NCI-H460 (cell line): ENCODE data around the gene IGFALS. TPM values are rescaled to one million over a fixed set of nuclear protein-coding genes. Genes with fewer than 3 reads are reported as not detected.
A peak's percentile ranks its signal among the peaks of the same experiment; 100 is the strongest.

Experiments used
- DNase-seq: peaks from one replicate; pipeline ENCODE4 v3.0.0-alpha.2; 2016; ENCODE audit warnings: low read depth; ENCODE audit errors: extremely low read depth
- total RNA-seq: library from RNA; depleted of rRNA; stranded (reverse); fragments of >200 nt; shearing (Covaris generic); gene quantifications from 2 replicates; pipeline ENCODE4 v1.2.3, GENCODE V29; 2014

The IGFALS gene
- total RNA-seq, 1 experiment from 2014 or later, result not detected

DNA sequence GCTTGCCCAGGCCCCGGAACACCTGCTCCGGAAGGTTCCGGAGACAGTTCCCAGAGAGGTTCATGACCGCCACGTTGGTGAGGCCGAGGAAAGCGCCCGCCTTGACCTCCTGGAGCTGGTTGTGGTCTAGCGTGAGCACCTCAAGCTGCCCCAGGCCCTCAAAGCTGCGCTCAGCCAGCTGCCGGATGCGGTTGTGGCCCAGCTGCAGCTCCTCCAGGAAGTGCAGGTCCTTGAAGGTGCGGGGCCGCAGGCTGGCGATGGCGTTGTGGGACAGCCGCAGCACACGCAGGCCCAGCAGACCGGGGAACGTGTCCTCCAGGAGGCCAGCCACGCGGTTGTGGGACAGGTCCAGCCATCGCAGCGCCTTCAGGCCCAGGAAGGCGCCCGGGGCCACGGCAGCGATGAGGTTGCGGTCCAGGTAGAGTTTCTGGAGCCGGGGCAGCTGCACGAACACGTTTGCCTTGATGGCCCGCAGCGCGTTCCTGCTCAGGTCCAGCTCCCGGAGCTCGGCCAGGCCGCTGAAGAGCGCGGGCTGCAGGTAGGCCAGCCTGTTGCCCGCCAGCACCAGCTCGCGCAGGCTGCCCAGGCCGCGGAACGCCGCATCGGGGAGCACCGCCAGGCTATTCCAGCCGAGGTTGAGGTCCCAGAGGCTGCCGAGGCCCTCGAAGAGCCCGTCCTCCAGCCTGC lies 2.1 kb downstream of the IGFALS start:
- no peak for DNase-seq

DNA sequence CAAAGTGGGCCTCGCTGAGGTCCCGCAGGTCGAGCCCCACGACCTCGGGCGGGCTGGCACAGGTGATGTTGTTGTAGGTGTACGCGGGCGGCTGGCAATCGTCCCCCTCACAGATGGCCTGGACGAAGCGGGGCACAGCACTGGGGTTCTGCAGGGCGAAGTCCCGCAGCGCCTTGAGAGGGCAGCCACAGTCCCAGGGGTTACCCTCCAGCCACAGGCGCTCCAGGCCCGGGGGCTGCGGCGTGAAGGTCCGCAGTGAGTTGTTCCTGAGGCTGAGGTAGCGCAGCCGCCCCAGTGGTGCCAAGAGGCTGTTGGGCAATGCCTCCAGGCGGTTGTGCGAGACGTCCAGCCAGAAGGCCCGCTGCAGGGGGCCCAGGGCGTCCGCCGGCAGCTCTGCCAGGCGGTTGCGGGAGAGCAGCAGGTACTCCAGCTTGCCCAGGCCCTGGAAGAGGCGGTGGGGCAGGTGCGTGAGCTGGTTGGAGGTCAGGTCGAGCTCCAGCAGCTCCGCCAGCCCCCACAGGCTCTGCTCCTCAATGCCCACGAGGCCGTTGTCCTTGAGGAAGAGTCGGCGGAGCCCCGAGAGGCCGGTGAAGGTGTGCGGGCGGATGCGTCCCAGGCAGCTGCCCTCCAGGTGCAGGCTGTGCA lies 2.8 kb downstream of the IGFALS start:
- no peak for DNase-seq

GRCh38 chr16:1790261-1790610 lies 3.3 kb downstream of the IGFALS start:
- no peak for DNase-seq

- no peak for DNase-seq
Observed at GRCh38 chr16:1789643-1790045, 3.9 kb downstream of the IGFALS start.

DNA sequence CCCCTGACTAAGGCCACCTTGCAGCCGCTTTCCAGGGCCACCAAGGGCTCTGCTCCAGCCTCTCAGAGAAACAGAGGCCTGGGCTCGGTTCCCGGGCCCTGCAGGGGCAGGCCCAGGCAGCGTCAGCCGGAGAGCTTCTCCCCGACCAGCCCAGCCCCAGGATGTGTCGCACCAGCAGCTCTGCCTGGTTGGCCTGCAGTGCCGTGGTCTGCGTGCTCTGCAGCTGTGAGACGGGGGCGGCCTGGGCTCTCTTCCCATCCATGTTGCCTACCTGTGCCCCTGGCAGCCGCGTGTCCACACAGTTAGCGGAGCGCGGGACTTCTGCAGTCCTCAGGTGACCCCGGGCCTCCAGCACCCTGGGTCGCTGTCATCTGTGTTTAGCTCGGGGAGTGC lies 4.8 kb downstream of the IGFALS start:
- no peak for DNase-seq

GRCh38 chr16:1788095-1788707 lies 5.3 kb downstream of the IGFALS start:
- no peak for DNase-seq

DNA sequence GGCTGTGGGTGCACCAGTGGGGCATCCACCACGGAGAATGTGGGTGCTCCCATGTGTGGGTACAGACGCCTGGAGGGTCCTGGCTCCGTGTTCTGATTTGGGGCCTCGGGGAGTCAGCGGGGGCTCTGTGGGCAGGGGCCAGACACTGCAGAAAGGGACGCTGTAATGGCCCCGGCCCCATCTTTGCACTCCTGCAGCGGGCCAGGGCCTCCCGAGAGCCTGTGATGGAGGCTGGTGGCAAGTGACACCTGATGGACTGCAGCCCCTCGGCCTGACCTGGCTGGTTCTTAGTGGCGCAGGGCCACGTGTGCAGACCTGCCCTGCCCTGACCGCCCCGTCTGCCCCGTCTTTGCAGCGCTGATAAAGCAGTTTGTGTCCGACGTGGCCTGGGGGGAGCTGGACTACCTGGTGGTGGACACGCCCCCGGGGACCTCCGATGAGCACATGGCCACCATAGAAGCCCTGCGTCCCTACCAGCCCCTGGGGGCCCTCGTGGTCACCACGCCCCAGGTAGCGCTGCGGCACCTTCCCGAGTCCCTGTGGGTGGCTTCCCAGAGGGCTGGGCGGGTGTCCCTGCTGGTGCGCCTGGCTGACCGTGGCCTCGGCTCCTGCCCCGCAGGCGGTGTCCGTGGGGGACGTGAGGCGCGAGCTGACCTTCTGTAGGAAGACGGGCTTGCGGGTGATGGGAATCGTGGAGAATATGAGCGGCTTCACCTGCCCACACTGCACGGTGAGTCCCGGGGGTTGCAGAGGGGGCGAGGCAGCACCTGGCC lies 6.0 kb downstream of the IGFALS start:
- DNase-seq, result no peak

GRCh38 chr16:1787056-1787321 lies 6.5 kb downstream of the IGFALS start:
- no peak for DNase-seq

- DNase-seq, result no peak
Observed at GRCh38 chr16:1786242-1787055, 7.1 kb downstream of the IGFALS start.

GRCh38 chr16:1785846-1786170 lies 7.7 kb downstream of the IGFALS start:
- DNase-seq, result no peak

DNA sequence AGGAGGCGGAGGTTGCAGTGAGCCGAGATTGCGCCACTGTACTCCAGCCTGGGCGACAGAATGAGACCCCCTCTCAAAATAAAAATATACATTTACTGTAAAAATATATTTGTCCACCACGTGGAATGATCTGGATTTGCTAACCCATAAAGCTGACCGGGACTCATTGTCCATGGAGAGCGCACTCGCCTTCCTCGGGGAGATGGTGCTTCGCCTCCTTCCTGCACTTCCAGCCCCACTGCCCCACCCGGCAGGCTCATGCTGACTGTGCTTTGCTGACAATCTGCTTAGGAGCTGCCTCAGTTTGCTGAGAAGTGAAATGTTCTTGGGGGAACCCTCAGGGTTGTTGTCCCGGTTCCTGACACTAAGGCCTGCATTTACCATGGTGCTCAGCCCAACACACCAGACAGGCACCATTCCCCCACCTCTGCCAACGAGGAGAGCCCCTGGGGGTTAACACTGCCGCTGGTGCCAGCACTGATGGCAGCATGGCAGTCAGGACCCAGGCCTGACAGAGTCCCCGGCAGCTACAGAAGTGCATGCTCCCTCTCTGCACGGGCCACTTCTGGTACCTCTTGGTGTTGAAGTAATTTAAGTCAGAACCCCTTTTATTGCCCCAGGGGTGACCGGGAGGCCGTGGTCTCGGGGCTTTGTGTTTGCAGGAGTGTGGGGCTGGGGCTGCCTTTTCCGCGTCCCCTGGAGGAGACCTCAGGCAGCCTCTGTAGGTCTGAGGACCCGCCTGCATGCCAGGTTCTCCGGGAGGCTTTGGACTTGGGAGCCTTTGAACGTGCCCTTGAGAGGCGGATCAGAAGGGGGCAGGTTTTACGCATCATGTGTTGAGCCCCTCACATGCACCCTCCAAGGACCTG lies 8.3 kb downstream of the IGFALS start:
- no peak for DNase-seq

DNA sequence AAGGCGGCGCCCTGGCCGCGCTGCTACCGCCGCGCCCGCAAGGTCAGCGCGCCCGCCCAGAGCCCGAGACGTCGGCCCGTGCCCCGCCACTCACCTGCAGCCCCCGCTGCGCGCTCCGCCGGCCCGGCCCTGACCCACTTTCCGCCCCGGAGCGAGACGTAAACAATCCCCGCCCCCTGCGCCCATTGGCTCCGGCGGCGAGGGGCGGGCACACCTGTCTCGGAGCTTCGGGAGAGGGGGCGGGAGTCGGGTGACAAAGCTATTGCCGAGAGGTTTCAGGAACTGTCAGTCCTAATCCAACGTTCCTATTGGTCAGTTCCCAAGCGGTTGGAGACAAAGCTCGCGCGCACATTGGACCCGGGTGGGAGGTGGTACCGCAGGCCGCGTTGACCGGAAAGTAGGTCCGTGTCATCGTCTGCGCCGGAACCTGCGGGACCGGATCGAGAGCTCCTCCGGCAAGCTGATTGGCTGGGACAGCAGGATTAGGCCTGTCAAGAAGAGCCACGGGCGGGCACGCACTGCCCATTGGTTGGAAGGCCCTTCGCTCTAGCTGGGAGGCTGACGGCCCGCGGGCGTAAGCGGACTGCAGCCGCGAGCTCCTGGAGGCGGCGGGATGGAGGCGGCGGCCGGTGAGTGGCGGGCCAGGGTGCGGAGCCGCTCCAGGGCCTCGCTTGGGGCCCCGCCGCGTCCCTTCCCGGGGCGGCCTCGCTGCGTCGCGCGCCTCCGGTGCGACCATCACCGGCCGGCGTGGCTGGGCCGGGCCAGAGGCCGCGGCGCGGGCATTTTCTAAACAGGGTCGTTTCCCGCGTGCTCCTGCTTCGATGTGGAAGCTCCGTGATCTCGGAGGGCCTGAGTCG lies 10.9 kb downstream of the IGFALS start, which contains the start of the genes NUBP2 and SPSB3:
Gene NUBP2, plus strand, starts transcription at position 553 of the 857 bp plus-strand sequence. Its CDS starts 61 bp downstream, at position 614.
Gene SPSB3, minus strand, starts transcription at position 164 of the 857 bp plus-strand sequence. CDS start 1,088 bp downstream, outside the sequence.
- peak; percentile 100 for DNase-seq

GRCh38 chr16:1781758-1782407 lies 11.6 kb downstream of the IGFALS start:
- no peak for DNase-seq

- DNase-seq, result no peak
Observed at GRCh38 chr16:1781254-1781653, 12.3 kb downstream of the IGFALS start.

DNA sequence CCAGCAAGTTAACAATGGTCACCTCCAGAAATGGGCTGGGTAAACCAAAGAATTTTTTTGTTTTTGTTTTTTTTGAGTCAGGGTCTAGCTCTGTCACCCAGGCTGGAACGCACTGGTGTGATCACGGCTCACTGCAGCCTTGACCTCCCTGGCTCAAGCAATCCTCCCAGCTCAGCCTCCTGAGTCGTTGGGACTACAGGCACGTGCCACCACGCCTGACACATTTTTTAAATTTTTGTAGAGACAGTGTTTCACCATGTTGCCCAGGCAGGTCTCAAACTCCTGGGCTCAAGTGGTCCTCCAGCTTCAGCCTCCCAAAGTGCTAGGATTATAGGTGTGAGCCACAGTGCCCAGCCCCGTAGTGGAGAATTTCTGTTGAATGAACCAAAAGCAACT lies 12.8 kb downstream of the IGFALS start:
- no peak for DNase-seq

GRCh38 chr16:1779741-1780676 lies 13.5 kb downstream of the IGFALS start:
- DNase-seq, result no peak

DNA sequence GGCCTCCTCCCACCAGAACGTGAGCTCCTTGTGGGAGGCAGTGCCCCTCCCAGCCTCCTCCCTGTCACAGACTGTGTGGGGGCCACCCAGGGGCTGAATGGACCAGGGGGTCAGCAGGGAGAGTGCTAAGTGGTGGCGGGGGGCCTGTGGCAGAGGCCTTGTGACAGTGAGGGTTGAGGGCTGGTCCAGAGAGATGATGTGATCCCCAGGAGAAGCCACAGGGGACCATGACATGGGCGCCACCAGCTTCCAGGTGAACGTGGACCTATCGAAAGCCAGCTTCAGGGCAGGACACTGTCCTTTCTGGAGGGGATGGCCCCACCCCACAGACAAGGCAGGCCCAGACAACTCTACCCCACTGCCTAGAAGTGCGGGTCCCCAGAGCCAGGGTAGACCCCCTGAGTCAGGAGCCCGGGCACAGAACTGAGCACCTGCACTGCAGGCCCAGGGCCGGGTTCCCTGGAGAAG lies 14.2 kb downstream of the IGFALS start:
- DNase-seq, result no peak
